ENCODE results near the gene RBM33. TPM values are rescaled to one million over a fixed set of nuclear protein-coding genes. Genes with fewer than 3 reads are reported as not detected.

The RBM33 gene
- total RNA-seq, 1 experiment from 2014 or later = 61.1 TPM

GRCh38 chr7:155754165-155754564 is 109.7 kb downstream of the RBM33 start:
- DNase-seq (ENCODE audit: low read depth, low spot score) = no peak
- Histone ChIP-seq H3K4me3 (ENCODE audit: low read depth in 2 of 2, low read length in 2 of 2) (no peak overlapping the region), H3K27ac (ENCODE audit: low read length) (no peak overlapping the region), H3K4me1 (ENCODE audit: control insufficient read depth, insufficient read depth, low read length) (no peaks in the 10 kb centered on the region; the same call in 1 of the 2 replicates), H3K36me3 (ENCODE audit: control insufficient read depth, insufficient read depth, low read length) (no peaks in the 10 kb centered on the region), H3K27me3 (ENCODE audit: control insufficient read depth, insufficient read depth, low read length) (no peaks in the 10 kb centered on the region), H3K9me3 (ENCODE audit: control insufficient read depth, insufficient read depth, low read depth, low read length) (no peaks in the 10 kb centered on the region)
- CTCF ChIA-PET = no interaction called here
- ATAC-seq = no peak; the same call in 1 of the 2 replicates
- BruUV-seq (replicated peaks) = no TSS peak
- intact Hi-C loops (cut with micrococcal nuclease; ENCODE audit: unreplicated experiment) (no loop called here), in situ Hi-C loops (cut with HindIII; ENCODE audit: low pct_unique_long_range_greater_than_20kb, low sequenced_read_pairs) (no loop called here)
- POLR2A ChIA-PET = no interaction called here
- no peak for TF ChIP-seq SIN3A (IDR thresholded peaks at IDR 0.05; ENCODE audit: borderline replicate concordance, insufficient read depth, low read depth, low read length)
- TF ChIP-seq TCF7L2 (IDR thresholded peaks at IDR 0.05; ENCODE audit: low read depth, low read length) = no peak
- TF ChIP-seq REST (IDR thresholded peaks at IDR 0.05; ENCODE audit: insufficient read depth in 1 of 2, low read depth in 2 of 2, low read length in 1 of 2) = no peak
- no peak for TF ChIP-seq POLR2AphosphoS5 (IDR thresholded peaks at IDR 0.05; ENCODE audit: low read depth, low read length)
- TF ChIP-seq CTCF (IDR thresholded peaks at IDR 0.05) = no peak

GRCh38 chr7:155755026-155755425 is 110.6 kb downstream of the RBM33 start:
- intact Hi-C loops (cut with micrococcal nuclease; ENCODE audit: unreplicated experiment) (no loop called here), in situ Hi-C loops (cut with HindIII; ENCODE audit: low pct_unique_long_range_greater_than_20kb, low sequenced_read_pairs) (no loop called here)
- BruUV-seq (replicated peaks) = no TSS peak
- no peak for ATAC-seq
- H3K4me1 ChIP-seq (ENCODE audit: control insufficient read depth, insufficient read depth, low read length) = no peaks in the 10 kb centered on the region
- TF ChIP-seq CTCF (IDR thresholded peaks at IDR 0.05) (no peak), TCF7L2 (IDR thresholded peaks at IDR 0.05; ENCODE audit: low read depth, low read length) (no peak), SIN3A (IDR thresholded peaks at IDR 0.05; ENCODE audit: borderline replicate concordance, insufficient read depth, low read depth, low read length) (no peak), REST (IDR thresholded peaks at IDR 0.05; ENCODE audit: insufficient read depth in 1 of 2, low read depth in 2 of 2, low read length in 1 of 2) (no peak), POLR2AphosphoS5 (IDR thresholded peaks at IDR 0.05; ENCODE audit: low read depth, low read length) (no peak)
- no peak overlapping the region for H3K4me3 ChIP-seq (ENCODE audit: low read depth in 2 of 2, low read length in 2 of 2)
- ChIA-PET POLR2A (no interaction called here), CTCF (no interaction called here)
- H3K27ac ChIP-seq (ENCODE audit: low read length) = no peak overlapping the region
- DNase-seq (ENCODE audit: low read depth, low spot score) = no peak
- no peaks in the 10 kb centered on the region for H3K9me3 ChIP-seq (ENCODE audit: control insufficient read depth, insufficient read depth, low read depth, low read length)
- H3K36me3 ChIP-seq (ENCODE audit: control insufficient read depth, insufficient read depth, low read length) = peaks cover 1% of the 10 kb centered on the region; the same call in 1 of the 2 replicates
- no peaks in the 10 kb centered on the region for H3K27me3 ChIP-seq (ENCODE audit: control insufficient read depth, insufficient read depth, low read length)
